IPS DF 4.7 (cell line): Measurements from ENCODE around the gene HAPLN3.

ENCODE experiments used
- DNase-seq: peaks from one replicate; pipeline ENCODE4 v3.0.0-alpha.2; 2013; ENCODE audit warnings: low spot score; ENCODE audit errors: extremely low read depth

The HAPLN3 gene

DNA sequence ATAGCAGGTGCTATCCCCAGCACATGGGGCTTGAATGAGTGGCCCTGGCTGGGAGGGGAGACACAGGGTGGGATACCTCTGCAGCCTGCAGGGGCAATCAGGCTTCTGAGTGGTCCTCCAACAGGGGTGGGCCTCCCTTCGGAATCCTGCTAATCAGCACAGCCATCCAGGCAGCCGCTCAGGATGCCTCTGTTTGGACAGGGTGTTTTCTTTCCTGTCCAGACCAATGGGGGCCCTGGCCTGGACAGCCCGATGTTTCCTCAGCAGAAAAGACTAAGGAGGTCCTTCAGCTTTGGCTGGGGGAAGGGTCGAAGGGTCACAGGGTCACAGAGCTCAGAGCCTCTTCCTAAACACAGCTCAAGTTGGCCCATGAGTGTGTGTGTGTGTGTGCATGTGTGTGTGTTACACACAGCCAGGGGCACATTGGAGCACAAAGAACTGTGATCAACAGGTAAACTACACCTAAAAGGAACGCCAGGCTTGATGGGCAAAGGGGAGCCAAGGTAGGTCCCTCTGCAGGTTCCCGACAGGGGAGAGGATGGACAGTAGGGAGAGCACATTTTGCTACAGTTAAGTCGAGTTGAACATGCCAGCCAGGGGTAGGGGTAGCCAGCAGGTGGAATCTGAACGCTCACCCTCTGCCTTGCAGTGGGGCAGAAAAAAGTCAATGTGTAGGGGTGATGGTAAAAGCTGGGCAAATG lies 1.1 kb upstream of the HAPLN3 start:
- no peak for DNase-seq

DNA sequence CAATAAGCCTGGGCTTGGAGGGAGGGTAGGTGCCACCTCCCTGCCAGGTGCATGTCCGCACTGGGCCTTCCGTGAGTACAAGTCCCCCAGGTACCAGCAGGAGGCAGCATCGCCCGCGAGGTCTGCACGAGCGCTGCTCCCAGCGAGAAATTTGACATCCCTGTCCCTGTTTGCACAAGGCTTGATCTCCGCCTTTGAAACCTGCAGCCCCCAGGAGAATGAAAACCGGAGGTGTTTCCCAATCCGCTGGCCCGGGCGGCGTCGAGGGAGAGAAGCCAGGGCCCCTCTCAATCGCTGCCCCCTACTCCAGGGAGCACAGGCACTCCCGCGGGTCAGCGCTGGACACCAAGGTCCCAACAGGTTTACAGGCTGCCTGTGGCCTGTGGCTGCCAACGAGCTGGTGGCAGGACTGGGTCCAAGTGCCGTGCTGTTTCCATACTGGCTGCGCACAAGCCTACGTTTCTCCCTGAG lies 961 bp downstream of the HAPLN3 start:
- no peak for DNase-seq

DNA sequence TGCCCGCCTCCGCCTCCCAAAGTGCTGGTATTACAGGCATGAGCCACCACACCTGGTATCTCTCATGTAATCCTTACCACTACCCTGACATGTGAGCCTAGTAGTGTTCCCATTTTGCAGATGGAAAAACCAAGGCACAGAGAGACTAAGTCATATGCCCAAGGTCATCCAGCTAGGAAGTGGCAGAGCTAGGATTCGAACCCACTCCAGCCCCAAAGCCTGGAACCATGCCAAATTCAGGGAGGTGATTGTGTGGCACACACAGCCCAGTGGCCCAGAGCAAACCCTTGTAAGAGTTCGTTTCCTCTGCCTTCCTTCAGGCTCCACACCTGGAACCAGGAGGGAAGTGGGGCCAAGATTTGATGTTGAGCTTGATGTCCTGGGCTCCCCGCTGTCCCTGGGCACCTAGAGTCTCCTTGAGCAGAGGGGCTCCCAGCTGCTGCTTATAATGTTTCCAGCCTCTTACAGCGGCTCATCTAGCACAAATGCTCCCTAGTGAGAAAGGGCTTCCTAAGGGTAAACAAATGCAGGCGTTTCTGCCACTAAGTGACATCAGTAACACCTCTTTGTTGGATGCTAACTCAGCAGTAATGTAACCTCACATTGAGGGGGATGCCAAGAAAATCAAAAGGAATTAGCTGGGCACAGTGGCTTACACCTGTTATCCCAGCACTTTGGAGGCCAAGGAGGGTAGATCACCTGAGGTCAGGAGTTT lies 3.6 kb downstream of the HAPLN3 start:
- DNase-seq, result no peak

DNA sequence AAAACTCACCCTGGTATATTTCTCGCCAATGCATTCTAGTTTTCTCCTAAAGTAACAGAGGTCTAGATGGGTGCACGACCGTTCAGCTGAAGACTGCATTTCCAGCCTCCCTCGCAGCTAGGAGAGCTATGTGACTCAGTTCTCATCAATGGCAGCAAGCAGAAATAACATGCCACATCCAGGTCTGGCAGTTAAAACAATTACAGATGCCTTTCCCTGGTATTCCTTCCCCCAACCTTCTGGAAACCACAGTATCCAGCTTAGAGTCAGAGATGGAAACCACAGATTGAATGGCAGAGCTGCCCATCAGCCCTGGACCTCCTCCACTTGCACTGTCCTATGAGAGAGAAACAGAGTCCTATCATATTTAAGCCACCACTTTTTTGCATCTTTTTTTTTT lies 4.8 kb downstream of the HAPLN3 start:
- no peak for DNase-seq

DNA sequence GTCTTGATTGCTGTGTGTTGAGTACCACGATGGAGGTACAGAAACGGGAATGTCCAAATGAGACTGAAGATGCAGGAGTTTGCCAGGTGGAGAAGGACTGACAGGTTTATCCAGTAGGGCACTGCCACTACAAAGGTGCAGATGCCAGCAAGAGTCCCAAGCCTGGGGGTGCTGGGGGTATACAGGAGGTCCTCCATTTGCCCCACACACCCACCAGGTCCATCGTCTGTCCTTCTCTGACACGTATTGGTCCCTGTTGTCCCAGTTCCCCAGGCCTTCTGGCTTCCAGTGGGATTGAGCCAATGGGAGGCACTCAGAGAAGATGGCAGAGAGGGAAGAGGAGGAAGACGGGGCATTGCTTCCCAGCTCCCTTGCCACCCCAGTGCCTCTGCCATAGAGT lies 6.6 kb downstream of the HAPLN3 start:
- DNase-seq, result no peak

DNA sequence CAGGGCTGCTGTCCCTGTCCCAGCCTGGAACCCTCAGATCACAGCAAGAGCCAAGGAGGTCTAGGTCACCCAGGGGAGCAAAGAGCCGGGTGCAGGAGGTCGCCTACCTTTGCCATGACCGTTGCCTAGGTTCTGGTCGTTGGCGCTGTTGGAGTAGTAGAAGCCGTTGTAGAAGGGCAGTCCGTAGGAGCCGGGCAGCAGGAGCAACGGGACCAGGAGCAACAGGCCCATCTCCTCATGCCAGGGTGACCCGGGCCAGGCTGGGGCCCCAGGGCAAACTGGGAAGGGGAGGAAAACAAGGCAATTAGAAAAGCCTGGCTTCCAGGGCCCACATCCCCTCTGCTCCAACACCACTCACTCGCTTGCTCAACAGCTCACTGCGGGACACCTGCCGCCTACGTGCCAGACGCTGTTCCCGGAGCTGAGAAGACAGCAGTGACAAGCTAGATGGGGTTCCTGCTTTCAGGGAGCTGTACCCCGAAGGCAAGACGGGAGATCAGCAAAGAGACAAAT lies 8.2 kb downstream of the HAPLN3 start:
- DNase-seq, result no peak

DNA sequence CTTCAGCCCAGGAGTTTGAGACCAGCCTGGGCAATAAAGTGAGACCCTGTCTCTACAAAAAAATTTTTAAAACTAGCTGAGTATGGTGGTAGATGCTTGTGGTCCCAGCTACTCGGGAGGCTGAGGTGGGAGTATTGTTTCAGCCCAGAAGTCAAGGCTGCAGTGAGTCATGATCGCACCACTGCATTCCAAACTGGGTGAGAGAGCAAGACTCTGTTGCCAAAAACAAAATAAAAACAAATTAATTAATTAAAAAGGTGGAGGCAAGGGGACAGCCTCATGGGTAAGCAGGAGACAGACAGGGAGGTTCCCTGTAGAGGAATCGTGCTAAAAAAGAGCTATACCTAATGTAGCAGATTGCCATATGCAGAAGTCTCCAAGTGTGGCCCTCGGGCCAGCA lies 12.6 kb downstream of the HAPLN3 start:
- no peak for DNase-seq

DNA sequence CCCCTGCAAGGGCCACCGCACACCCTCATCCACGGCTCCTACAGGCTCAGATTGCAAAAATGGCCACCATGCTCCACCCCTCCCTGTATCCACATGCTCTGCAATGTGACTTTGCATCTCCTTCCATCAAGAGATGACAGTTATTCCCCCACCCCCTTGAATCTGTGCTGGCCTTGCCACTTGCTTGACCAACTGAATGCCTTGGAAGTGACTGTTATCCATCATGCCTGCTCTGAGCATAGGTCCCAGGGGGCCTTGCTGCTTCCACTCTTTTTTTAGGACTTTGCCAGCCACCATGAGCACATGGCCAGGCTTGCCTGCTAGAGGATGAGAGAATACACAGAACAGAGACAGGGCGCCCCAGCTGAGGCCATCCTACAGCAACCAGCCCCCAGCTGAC lies 13.6 kb downstream of the HAPLN3 start:
- DNase-seq, result no peak

DNA sequence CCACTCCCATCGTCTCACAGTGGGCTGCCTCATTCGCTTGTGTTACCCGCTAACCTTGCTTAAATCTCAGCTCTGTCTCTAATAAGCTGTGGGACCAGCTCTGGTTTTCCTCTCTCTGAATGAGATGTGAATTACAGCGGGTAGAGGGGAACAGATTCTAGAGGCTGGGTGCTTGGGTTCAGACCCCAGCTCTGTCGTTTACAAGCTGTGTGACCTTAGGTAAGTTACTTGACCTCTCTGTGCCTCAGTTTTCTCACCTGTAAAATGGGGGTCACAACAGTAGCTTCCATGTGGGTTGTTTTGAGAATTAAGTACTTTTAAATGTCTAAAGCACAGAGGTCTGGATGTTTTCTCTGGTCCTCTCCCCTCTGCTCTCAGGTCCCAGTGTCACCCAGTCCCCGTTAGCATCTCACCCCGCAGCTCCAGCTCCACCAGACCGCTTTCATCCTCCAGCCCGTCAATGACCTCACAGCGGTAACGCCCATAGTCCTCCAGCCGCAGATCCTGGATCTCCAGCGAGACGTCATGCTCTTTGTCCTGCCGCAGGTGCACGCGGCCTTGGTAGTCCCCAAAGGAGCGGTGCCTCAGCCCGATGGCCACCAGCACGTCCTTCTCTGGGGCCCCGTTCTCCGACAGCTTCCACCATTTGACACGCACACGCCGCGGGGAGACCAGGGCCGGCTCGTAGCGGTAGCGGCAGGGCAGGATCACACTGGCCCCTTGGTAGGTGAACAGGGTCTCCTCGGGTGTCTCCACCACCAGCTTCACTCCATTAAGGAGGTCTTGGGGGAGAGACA lies 14.2 kb downstream of the HAPLN3 start:
- no peak for DNase-seq

DNA sequence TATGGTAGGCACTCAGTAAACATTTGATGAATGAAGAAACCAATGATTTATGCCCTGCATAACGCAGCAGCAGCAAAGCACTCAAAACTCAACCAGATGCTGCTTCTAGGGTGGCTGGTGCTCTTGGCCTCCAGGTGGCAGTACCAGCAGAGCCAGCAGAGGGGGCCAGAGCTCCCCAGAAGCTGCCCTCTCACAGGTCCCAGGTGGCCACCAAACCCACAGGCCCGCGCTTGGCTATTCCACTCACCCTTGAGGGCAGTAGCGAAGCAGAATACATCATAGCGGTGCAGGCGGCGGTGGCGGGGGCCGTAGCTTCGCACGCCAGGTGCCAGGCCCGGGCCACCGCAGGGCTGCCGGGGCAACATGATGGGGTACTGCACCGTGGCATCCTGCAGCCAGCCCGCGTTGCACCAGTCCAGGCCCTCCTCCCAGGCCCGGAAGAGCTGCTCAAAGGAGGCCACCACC lies 16.6 kb downstream of the HAPLN3 start:
- no peak for DNase-seq

DNA sequence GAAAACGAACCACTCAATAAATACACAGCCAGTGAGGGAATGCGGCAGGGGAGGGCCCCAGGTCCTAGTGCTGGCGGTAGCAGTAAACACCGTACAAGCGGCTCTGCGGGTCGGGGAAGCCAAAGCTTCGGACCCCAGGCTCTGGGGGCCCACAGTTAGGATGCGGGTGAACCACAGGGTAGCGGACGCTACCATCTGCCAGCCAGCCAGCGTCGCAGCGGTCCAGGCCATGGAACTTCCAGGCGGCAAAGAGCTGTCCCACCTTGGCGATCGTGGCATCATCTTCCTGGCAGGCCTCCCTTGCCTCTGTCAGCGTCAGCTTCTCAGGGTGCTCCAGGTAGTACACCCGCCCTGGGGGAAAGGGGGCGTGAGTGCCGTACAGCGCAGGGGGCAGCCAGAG lies 17.4 kb downstream of the HAPLN3 start:
- DNase-seq, result no peak

DNA sequence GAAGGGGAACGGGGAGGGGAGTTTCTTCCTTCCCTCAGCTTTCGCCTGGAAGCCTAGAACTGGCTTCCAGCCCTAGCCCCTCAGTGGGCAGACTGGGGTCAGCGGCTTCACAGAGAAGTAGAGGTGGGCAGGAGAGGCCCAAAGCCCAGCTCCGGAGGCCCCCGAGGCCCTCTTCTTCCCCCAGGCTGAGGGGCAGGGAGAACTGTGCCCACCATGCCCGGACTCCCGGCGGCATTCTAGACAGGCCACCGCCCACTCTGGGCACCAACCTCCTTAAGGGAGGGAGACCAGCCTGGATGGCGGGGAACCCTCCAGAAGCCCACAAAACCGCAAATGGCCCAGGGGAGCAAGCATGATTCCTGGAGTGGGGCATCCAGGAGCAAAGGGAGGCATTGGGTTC lies 17.9 kb downstream of the HAPLN3 start:
- no peak for DNase-seq

DNA sequence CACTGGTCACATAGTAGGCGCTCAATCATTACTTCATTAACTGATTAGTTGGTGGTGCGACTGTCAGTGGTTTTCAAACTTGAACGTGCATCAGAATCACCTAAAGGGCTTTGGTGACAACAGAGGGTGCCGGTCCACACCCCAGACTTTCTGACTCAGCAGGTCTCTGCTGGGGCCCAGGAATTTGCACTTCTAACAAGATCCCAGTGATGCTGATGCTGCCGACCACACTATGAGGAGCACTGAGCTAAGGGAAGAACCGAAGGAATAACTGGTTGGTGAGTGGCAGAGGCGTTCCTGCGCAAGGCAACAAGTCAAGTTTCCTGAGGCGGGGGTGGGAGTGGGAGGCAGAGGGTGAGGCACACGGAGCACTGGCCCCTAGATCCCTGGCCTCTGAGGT lies 18.8 kb downstream of the HAPLN3 start:
- DNase-seq, result no peak

DNA sequence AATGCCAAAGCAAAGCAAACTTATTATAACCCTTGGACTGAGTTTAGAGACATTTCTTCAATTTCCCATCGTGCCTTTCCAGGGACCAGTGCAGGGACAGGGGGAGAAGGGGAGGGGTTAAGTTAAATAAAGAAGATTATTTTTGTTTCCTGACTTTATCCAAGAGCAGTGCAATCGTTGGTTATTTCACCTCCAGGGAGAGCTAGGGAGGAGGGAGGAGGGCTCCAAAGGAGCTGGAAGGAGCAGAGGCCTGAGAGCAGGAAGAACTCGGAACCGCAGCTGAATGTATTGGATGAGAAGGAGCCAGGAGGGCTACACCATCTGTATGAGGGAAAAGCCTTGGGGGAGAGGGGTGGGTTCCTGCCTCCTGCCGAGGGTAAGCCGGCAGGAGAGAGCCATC lies 20.7 kb downstream of the HAPLN3 start:
- DNase-seq, result no peak

DNA sequence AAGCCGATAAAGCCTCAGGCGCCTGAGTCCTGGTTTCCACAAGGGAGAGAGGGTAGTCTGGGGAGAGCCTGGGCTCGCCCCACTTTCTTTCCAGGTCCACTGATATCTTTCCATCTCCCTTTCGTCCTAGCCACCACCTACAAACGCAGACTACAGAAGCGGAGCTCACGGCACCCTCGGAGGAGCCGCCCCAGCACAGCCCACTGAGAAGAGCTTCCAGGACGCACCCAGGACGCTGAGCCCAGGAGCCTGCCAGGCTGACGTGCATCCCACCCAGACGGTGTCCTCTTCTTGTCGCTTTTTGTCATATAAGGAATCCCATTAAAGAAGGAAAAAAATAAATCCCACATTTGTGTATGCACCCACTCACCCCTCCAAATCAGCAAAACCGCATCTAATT lies 21.1 kb downstream of the HAPLN3 start:
- no peak for DNase-seq

DNA sequence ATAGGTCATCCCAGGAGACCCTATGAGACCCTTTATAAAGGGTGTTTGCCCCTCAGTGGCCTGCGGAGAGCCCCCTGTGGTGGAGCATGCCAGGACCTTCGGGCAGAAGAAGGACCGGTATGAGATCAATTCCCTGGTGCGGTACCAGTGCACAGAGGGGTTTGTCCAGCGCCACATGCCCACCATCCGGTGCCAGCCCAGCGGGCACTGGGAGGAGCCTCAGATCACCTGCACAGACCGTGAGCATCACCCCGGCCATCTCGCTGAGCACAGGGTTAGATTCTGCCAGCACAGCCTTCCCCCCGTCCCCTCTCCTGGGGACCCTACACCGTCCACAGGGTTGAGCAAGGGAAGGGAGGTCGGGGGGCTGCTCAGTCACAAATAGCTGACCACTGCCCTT lies 21.6 kb downstream of the HAPLN3 start:
- no peak for DNase-seq

DNA sequence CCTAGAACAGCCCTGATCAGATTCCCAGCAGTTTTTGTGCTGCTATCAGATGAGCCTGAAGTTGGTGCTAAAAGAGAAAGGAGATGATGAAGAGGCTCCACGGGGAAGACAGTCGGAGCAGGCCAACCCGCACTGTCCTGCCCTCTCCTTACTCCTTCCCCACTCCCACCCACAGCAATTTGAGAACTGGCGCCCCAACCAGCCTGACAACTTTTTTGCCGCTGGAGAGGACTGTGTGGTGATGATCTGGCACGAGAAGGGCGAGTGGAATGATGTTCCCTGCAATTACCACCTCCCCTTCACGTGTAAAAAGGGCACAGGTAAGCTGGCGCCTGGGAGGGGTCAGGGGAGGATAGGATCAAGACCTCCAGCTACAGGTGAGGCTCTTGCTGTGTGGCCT lies 22.6 kb downstream of the HAPLN3 start:
- no peak for DNase-seq

DNA sequence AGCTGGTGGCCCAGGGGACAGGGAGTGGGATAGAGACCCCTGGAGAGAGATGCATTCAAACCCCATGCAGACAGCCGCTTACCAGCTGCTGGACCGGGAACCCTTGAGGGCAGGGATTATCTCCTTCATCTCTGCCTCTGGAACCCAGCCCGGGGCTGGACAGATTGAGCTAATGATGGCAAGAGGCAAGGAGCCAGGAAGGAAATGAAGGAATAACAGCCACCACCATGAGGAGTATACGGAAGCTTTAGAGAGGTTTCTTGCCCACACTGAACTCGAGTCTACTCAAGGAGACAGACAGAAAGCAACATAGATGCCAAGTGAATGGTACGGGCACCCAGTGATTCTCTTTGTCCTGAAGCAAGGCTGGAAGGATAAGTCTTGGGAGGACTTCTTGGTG lies 23.2 kb downstream of the HAPLN3 start:
- DNase-seq, result no peak

DNA sequence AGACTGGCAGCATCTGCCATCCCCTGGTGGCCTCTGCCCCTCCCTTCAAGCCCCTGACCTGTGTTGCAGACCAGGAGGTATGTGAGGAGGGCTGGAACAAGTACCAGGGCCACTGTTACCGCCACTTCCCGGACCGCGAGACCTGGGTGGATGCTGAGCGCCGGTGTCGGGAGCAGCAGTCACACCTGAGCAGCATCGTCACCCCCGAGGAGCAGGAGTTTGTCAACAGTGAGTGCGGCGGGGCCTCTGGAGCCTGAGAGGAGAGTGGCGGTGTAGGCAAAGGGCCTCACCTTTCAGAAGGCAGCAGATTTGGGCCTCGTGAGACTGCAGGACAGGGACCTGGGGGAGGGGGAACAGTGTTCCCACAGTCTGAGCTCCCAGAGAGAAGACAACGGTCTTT lies 24.0 kb downstream of the HAPLN3 start:
- DNase-seq, result no peak

DNA sequence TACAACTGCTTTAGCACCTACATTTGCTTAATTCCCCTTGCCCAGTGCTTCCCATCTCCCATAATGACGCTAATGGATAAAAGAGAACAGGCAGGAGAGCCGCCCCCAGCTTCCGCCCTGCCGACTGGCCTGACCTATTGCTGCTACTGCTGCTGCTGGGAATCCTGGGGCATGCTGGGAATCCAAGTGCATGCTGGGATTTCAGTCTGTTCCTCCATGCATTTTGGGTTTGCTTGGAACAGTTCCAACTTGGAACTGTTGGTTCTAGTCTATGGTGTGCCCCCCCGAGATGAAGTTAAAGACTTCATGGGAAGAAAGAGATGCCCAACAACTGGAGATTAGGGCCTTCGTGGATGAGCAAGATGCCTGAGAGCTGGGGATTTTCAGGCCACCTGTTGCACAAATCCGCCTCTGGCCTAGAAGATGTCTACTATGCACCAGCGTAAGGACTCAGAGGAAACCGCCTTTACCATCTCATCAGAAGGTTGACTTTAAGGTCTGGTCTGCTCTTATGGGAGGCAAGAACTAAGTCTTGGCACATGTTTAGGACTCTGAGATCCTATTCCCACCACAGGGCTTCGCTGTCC lies 29.0 kb downstream of the HAPLN3 start:
- no peak for DNase-seq

DNA sequence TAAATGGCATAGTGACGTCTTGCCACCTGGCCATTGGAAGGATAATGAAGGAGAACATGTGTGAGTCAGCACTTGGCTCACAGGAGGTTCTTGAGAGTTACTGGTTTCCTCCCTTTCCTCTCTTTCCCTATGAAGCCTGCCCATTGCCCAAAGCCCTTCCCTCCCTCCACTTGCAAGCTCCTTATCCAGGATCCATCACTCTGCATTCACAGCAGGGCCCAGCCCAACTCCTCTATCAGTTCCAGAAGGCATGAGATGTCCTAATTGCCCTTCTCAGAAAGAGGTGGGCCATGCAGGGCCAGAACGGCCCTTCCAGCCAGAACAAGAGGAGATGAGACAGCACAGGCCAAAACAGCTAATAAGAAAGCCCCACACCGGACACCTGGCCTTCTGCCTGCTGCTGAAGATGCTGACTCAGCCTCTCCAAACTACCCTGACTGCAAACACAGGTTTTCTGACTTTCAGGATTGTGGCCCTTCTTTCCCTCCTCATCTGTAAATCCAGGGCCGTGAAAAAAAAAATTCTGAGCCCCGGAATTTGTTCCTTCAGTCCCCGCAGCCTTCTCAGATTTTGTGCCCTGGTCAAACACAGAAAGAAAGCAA lies 29.7 kb downstream of the HAPLN3 start:
- DNase-seq, result no peak
